GM12875 (cell line): ENCODE measurements around the gene AKAP13.

Source experiments
- H3K4me3 ChIP-seq: one replicate; pipeline ENCODE4 v1.5.1; 2011; ENCODE audit warnings: low read depth, low read length, control low read depth
- CTCF ChIP-seq: IDR thresholded peaks from 2 replicates; pipeline ENCODE4 v1.5.1; 2011; ENCODE audit warnings: low read depth, mild to moderate bottlenecking, control low read depth, inconsistent platforms, low read length, moderate library complexity, borderline replicate concordance; ENCODE audit not compliant: insufficient read depth

Gene AKAP13

GRCh38 chr15:85771781-85772445, 391.5 kb downstream of the AKAP13 start:
- no peak overlapping the region for H3K4me3 ChIP-seq
- TF ChIP-seq CTCF = no peak

- no peak for TF ChIP-seq CTCF
Measured at GRCh38 chr15:85772668-85773067, 392.3 kb downstream of the AKAP13 start.

GRCh38 chr15:85773249-85773648, 392.8 kb downstream of the AKAP13 start:
- no peak overlapping the region for H3K4me3 ChIP-seq
- TF ChIP-seq CTCF = no peak

More at GRCh38 chr15:85772668-85773067, 392.3 kb downstream of the AKAP13 start:
- no peak overlapping the region for H3K4me3 ChIP-seq

DNA sequence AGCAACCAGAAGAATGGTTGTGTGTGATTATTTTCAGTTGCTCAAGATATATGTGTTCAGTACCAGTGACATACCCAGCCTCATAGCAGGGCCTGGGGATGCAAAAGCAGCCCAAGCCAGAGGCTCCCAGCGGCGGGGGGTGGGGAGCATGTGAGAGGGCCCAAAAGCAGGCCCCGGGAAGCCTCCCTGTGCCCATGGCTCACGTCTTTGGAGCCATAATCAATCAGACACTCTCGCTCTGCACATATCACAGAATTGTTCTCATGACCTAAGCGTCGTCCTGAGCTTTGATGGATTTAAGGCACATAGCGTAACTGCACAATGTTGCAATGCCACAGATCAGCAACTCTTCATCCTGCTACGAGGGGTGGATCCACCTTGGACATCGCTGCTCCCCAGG, 393.6 kb downstream of the AKAP13 start:
- TF ChIP-seq CTCF = no peak
- no peak overlapping the region for H3K4me3 ChIP-seq

GRCh38 chr15:85777250-85778106, 397.1 kb downstream of the AKAP13 start:
- no peak overlapping the region for H3K4me3 ChIP-seq
- no peak for TF ChIP-seq CTCF

DNA sequence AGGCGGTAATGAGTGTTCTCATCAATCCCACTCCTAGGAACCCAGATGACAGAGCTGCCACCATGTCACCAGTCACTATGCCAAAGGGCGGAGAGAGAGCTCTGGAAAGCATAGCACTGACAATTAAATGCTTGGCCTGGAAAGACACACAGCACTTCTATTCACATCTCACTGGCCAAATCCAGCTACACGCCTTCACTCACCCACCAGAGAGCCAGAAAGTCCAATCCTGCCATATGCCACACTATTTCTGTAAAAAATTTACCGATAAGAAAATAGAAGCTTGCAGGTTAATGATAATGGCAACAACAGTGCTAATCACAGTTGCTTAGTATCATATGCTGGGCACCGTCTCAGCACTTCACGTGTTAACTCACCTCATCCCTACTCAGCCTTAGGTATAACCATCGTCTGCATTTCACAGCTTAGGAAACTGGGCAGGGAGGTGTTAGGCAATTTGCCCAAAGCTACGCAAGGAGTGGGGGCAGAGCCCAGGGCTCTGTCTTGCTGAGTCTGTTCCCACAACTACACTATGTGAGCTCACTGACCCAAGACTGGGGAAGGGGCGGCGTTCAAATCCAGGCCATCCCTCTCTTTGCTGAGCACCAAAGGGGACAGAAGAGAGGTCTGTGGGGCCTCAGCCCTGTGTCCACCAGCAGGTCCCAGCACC, 397.8 kb downstream of the AKAP13 start:
- no peak overlapping the region for H3K4me3 ChIP-seq
- TF ChIP-seq CTCF = no peak

DNA sequence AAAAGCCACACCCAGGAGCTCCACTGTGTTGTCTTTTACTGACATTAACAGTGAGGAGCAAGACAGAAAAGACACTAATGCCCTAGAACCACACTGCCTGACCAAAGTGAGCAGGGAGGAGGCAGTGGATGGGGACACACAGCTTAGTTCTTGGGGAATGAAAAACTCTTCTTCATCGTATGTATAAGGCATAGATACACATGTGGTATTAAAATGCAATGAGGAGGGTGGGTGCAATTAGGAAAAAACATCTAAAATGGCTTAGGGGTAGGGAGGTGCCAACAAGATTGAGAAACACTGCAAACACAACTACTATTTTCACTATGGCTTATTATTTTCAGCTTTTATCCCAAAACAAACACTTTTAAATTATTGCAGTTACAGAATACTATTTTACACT, 398.8 kb downstream of the AKAP13 start:
- TF ChIP-seq CTCF = no peak
- H3K4me3 ChIP-seq = no peak overlapping the region
